Activated T-cell treated with anti-CD3 and anti-CD28 coated beads for 48 hours (primary cell): ENCODE data around the gene LEPR.
A peak's percentile ranks its signal among the peaks of the same experiment; 100 is the strongest.

Experiments
- DNase-seq: peaks from one replicate; pipeline ENCODE4 v3.0.0-alpha.2; 2020; ENCODE audit warnings: low read depth

The LEPR gene

DNA sequence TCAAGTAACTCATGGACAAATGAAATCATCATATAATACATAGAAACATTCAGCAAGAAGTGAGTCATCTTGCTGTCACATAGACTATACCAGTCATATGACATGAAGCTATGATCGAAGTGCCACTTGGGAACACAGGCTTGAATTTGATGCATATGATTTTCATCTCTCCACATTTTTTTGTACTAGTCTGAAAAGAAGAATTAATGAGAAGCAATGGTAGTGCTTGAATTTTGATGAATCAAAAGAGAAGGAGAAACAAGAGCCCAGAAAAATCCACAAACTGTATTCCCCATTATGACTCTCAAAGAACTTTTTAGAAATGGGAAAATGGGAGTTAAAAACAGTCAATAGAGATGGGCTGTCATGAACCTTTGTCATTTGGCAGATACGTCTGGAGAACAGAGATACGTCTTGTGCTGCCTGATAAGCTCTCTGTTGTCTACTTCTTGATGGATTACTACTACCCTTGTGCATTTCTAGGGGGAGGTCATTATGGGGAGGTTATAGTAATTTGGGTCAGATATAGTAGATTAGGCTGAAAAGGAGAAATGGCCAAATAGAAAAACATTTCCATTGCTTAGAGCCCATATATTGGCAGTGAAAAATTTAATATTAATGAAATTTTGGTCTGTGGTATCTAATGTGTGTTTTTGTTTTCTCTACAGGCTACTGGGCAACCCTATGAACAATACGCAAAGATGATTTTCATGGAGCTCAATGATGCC, 8.0 kb upstream of the LEPR start:
- no peak for DNase-seq

DNA sequence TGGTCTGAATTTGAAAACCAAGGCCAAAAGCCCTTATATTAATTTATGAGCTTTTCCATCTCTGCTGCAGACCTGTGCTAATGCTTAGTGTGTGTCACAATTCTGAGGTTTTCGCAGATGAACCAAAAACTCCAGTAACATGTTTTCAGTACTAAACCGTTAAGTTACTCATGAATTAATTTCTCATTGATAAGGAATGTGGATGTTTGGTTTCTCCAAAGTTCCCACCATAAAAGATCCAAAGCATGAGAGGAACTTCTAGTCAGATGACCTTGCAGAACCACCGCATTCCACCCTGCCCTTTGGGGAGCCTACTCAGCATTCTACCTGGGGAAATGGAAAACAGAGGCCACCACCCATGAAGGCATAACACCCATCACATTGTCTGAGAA, 7.5 kb upstream of the LEPR start:
- DNase-seq, result no peak

DNA sequence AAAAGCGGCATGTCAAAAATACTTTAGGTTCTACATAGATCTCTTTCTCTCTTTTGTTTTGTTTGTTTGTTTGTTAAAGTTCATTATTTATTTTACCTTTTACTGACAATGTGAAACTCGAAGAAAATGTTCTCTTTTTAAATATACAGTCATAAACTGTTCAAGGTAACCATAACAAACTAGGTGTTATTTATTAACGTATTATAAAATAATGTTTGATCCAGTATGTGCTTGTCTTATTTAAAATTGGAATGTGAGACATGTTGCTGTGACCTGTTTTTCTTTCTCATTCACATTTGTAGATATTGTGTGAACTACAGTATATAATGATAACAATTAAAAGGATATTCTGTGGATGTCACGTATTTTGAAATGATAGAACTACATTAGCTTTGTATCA, 5.9 kb upstream of the LEPR start:
- no peak for DNase-seq

GRCh38 chr1:65416767-65417166, 3.7 kb upstream of the LEPR start:
- DNase-seq, result no peak

DNA sequence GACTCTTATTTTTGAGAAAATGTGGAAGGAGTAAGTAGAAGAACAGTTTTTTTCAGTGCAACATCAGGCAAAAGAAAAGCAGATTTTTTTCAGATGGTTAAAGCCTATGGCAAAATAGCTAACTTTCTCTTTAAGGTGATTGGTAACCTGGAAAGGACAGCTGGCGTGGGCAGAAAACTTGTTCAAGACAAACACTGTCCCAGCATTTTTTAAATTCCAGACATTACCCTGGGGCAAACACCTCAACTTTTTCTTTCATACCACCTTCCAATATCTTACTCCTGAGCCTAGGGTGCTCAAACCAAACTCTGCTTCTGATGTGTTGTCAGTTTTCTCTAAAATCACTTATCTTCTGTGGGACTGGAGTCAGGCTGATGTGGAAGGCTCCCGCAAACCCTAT, 2.7 kb upstream of the LEPR start:
- DNase-seq, result no peak

DNA sequence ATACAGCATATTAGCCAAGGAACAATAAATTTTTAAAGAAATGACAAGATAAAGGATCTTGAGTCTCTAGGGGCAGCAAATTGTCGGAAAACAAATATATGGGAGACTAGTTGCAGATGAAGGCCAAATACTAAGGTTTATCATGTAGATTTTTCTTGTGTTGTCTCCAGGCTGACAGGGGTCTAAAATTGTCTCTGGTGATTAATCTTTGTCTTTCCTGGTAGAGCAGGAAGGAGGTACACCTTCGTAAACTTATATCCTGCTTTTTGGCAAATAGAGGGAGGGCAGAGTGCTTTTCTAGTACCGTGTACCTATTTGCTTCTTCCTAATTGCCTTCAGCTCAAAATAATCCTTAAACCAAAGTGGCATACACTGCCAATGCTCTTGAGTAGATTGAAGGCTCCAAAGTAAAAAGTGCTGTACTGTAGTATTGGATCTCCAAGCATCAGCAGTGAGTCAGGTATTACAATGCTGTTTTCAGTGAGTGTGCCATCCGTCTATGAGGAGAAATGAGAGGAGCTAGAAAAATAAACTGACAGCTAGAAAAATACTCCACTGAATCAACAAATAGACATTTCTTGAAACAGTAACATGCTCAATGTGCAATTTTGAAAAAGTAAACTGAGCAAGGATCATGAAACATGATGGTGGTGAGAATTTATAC, 1.8 kb upstream of the LEPR start:
- no peak for DNase-seq

- peak; percentile 97 for DNase-seq
These were observed 533 bp upstream of the LEPR start for GRCh38 chr1:65419681-65420589.

- no peak for DNase-seq
These were observed 1.0 kb downstream of the LEPR start for GRCh38 chr1:65421351-65422025.

DNA sequence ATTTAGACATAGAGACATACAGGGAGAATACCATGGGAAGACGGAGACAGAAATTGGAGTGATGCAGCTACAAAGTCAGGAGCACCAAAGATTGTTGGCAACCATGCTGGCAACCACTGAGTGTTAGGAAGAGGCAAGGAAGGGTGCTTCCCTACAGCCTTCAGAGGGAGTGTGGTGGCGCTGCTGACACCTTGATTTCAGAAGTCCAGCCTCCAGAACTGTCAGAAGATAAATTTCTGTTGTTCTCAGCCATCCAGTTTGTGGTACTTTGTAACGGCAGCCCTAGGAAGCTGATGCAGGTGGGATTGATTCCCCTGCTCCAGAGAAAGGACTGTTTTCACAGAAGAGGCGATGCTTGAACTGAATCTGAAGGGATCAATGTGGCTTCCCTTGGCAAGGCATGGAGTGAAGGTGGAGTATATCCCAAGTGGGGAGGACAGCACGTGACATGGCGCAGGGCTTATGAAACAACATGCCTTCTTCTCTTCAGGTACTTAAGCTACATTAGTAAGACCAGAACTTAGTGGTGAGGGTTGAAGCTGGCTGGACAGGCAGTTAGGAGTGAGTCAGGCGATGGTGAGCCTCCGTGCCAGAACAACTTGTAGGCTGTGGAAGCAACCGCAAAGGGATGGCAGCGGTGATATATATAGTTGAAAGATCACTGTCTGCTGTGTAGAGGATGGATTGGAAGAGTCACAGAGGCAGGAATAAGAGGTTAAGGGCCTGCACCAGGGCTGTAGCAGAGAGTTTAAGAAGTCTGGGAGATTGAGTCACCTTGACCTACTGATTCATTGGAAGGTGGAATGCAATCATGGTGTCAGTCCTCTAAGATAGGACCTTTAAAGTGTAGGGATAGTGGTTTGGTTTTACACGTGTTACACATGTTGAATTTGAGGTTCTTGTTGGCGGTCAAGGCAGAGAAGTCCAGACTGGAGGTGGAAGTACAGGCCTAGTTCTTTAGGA, 2.1 kb downstream of the LEPR start:
- no peak for DNase-seq

DNA sequence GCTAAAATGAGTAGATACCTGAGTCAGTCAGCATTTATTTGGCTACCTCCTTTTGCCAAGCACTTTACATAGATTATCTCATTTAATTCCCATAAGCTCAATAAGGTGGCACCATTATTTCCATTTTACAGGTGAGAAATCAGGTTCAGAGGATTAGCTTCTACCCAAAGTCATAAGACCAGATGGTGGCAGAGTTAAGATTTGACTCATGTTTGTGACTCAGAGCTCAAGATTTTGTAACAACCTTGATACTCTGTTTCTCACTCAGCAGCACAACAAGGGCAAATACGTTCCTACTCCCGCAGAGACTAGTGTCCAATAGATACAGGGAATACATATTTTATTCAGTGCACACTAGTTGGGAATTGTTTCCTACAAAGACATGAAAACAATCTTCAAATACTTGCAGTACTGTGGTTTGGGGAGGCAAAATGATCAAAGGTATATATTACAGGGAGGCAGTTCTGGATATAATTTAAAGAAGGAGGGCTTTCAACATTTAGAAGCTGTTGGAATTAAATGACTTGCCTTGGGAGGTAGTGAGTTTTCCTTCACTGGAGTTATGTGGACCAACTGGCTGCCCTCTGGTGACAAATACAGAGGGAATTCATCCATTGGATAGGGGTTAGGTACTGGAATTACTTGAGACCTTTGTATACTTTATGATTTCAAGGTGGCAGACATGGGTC, 3.6 kb downstream of the LEPR start:
- no peak for DNase-seq

DNA sequence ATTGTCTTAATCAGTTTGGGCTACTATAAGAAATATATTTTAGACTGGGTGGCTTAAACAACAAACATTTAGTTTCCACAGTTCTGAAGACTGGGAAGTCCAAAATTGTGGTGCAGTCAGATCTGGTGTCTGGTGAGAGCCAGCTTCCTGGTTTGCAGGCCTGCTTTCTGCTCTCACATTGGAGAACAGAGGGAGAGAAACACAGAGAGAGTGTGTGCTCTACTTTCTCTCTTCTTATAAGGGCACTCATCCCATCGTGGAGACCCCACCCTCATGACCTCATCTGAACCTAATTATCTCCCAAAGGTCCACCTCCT, 4.1 kb downstream of the LEPR start:
- no peak for DNase-seq

DNA sequence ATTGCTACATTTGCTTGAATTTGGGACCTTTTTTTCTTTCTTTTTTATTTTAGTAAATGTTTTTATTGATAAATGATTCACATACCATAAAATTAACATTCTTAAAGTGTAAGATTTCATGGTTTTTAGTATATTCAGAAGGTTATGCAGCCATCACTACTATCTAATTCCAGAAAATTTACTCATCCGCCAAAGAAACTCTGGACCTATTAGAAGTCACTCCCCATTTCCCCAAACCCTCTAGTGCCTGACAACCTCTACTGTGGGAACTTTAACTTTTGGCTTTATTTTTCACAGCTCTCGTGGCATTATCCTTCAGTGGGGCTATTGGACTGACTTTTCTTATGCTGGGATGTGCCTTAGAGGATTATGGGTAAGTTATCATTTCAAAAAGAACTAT, 4.5 kb downstream of the LEPR start:
- DNase-seq, result no peak

DNA sequence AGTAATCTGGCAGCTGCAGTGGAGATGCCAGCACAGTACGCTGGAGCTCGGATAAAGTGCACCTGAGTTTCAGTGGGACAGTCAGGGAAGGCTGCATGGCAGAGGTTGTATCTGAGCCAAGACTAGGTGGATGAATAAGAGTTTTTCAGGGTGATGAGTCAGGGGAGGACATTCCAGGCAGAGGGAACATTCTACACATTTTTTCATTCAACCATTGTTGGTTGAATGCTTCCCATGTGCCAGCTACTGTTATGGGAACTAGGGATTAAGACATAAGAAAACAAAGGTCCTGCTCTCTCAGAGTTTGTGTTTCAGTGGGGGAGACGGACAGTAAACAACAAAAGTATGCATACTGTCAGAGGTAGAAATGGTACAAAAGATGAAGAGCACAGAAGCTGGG, 5.2 kb downstream of the LEPR start:
- no peak for DNase-seq

DNA sequence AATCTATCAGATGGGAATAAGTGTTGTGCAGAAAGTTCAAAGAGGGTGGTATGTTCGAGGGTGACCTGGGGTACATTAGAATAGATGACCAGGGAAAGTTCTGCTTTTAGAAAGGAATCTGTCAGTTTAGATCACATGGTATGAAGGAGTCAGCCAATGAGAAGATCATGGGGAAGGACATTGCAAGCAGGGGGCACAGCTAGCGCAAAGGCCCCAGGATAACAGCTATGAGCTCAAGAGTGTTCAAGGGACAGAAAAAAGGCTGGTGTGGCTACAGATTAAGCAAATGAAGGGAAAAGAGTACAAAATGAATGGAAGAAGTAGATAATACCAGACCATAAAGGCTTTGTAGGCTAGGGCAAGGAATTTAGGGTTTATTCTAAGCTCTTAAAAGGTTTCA, 8.6 kb downstream of the LEPR start:
- no peak for DNase-seq

DNA sequence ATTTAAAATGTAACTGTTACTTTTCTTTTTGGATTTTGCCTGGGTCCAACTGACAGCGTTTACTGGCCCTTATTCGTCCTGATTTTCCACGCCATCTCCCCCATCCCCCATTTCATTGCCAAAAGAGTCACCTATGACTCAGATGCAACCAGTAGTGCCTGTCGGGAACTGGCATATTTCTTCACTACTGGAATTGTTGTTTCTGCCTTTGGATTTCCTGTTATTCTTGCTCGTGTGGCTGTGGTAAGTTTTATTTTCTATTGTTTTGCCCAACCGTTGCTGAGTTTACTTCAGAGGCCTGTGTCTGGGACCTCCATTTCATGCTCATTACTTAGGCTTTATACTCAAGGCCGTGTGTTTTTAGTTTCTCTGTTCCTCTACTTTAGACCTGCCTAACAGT, 9.3 kb downstream of the LEPR start:
- DNase-seq, result no peak

- DNase-seq, result no peak
These were observed 10.7 kb downstream of the LEPR start for GRCh38 chr1:65431111-65431705.

GRCh38 chr1:65432918-65433317, 12.4 kb downstream of the LEPR start:
- DNase-seq, result no peak

DNA sequence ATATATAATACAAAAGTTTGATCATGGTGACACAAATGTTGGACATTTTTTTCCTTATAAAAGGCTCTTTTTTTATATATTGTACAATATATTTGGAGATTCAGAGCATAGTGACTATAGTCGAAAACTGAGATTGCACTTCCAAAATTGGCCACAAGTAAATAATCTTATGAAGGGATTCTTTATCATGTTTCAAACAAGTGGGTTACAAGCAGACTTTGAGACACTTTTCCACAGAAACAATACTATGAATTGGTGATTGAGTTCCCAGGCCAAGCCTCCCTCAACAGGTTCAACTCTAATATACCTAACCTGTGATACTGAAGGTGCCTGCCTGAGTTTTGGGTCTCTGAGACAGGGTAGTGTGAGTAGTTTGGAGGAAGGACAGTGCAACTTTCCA, 13.8 kb downstream of the LEPR start:
- no peak for DNase-seq

DNA sequence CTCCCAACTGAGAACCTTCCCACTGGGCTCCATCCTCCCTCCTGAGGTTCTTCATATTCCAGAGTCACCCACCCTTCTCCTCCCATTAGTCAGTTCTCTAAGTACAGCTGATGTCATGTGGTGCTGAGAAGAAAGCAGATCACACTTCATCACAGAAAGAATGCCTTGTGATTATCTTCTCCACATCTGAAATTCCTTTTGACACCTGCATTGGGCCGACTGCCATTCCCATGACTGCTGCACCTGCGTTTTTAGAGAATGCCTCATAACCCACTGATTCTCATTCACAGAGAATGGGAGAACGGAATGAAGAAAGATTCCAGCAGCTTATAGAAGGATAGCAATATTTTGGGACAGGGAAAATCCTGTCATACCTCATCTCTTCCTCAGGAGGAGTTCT, 14.3 kb downstream of the LEPR start:
- no peak for DNase-seq

- no peak for DNase-seq
These were observed 15.5 kb downstream of the LEPR start for GRCh38 chr1:65435987-65436386.
